Hepatocyte (in vitro differentiated cells): ENCODE results near the gene ZBTB7C. TPM values are rescaled to one million over a fixed set of nuclear protein-coding genes. Genes with fewer than 3 reads are reported as not detected.
A peak's percentile ranks its signal among the peaks of the same experiment; 100 is the strongest.

ENCODE experiments used
- DNase-seq: peaks from one replicate; pipeline ENCODE4 v3.0.0-alpha.2; 2016; ENCODE audit warnings: low spot score
- H2AFZ ChIP-seq: fragments of 200-600 bp; sonication (generic); 2 replicates; pipeline ENCODE4 v1.6.0; 2016; ENCODE audit warnings: antibody characterized with exemption, mild to moderate bottlenecking
- H3K27ac ChIP-seq: fragments of 200-600 bp; sonication (generic); 2 replicates; pipeline ENCODE4 v1.5.1; 2016; ENCODE audit warnings: mild to moderate bottlenecking
- H3K27me3 ChIP-seq: fragments of 200-600 bp; sonication (generic); 2 replicates; pipeline ENCODE4 v1.6.1; 2016
- H3K36me3 ChIP-seq: fragments of 200-600 bp; sonication (generic); replicated peaks from 2 replicates; pipeline ENCODE4 v1.5.1; 2016; ENCODE audit warnings: low read depth; ENCODE audit not compliant: insufficient read depth
- H3K4me1 ChIP-seq: fragments of 200-600 bp; sonication (generic); 2 replicates; pipeline ENCODE4 v1.5.1; 2016; ENCODE audit warnings: mild to moderate bottlenecking, moderate library complexity; ENCODE audit not compliant: insufficient read depth
- H3K4me2 ChIP-seq: fragments of 200-600 bp; sonication (generic); 2 replicates; pipeline ENCODE4 v1.6.0; 2016
- H3K4me3 ChIP-seq: fragments of 200-600 bp; sonication (generic); 2 replicates; pipeline ENCODE4 v1.5.1; 2016; ENCODE audit warnings: mild to moderate bottlenecking
- H3K79me2 ChIP-seq: fragments of 200-600 bp; sonication (generic); 2 replicates; pipeline ENCODE4 v1.6.0; 2017; ENCODE audit warnings: mild to moderate bottlenecking
- H3K9me2 ChIP-seq: fragments of 200-600 bp; sonication (generic); replicated peaks from 2 replicates; pipeline ENCODE4 v1.6.0; 2017; ENCODE audit warnings: mild to moderate bottlenecking; ENCODE audit not compliant: insufficient read depth
- H3K9me3 ChIP-seq: fragments of 200-600 bp; sonication (generic); 2 replicates; pipeline ENCODE4 v1.5.1; 2016; ENCODE audit warnings: low read depth, mild to moderate bottlenecking
- H4K20me1 ChIP-seq: fragments of 200-600 bp; sonication (generic); 2 replicates; pipeline ENCODE4 v1.6.0; 2016; ENCODE audit warnings: mild to moderate bottlenecking; ENCODE audit not compliant: insufficient read depth, poor library complexity, severe bottlenecking
- EZH2 ChIP-seq: fragments of 200-600 bp; sonication (generic); IDR thresholded peaks from 2 replicates; pipeline ENCODE4 v1.6.1; 2016; ENCODE audit warnings: antibody characterized with exemption, mild to moderate bottlenecking, borderline replicate concordance
- EZH2phosphoT487 ChIP-seq: fragments of 200-600 bp; sonication (generic); IDR thresholded peaks from one replicate; pipeline ENCODE4 v1.6.1; 2018; ENCODE audit warnings: antibody characterized with exemption, mild to moderate bottlenecking, low read depth, moderate library complexity; ENCODE audit not compliant: unreplicated experiment, severe bottlenecking
- WGBS: methylation state at CpG from one replicate; pipeline ENCODE4 v1.1.6; 2016; ENCODE audit warnings: low lambda C conversion rate; ENCODE audit errors: missing lambda C conversion rate; 5-methylcytosine and 5-hydroxymethylcytosine counted together
- polyA plus RNA-seq: library from polyadenylated mRNA; unstranded; fragments of >200 nt; fragmentation: Nextera tagmentation; extraction: Ambion mirVana; gene quantifications from 2 replicates; pipeline ENCODE4 v1.2.1, GENCODE V29; 2016
- total RNA-seq: library from RNA; depleted of rRNA; stranded (reverse); fragments of >200 nt; gene quantifications from 2 replicates; pipeline ENCODE4 v1.2.3, GENCODE V29; 2014
- TF ChIP-seq, protein P1 (sequence below): fragments of 200-600 bp; sonication (generic); IDR thresholded peaks from 2 replicates; pipeline ENCODE4 v1.5.1; 2016; ENCODE audit warnings: antibody characterized with exemption, mild to moderate bottlenecking; ENCODE audit not compliant: poor library complexity

The ZBTB7C gene
- total and polyA plus RNA-seq, 2 experiments from 2014 or later: 0.70 to 1.0 TPM

DNA sequence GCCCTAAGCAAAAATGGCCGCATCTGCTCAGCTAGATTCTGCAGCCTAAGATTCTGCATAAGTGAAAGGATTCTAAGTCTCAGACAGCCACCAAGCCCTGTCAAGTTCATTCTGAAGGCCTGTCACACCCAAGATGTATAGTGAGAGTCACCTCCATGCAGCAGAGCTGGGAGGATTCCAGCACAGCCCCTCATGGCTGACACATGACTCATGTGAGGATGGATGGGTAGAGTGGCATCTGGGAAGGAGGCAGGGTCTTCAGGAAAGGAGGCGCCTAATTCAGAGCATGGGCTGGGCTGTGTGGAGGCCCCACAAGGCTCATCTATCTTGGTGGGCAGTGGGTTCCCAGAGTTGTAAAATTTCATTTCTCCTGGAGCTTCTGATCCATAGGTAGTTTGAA, 41.5 kb upstream of the ZBTB7C start:
- no peak overlapping the region for H3K27ac ChIP-seq
- WGBS: 100% methylated on average over 2 of the region's 2 CpGs
- no peak for DNase-seq

DNA sequence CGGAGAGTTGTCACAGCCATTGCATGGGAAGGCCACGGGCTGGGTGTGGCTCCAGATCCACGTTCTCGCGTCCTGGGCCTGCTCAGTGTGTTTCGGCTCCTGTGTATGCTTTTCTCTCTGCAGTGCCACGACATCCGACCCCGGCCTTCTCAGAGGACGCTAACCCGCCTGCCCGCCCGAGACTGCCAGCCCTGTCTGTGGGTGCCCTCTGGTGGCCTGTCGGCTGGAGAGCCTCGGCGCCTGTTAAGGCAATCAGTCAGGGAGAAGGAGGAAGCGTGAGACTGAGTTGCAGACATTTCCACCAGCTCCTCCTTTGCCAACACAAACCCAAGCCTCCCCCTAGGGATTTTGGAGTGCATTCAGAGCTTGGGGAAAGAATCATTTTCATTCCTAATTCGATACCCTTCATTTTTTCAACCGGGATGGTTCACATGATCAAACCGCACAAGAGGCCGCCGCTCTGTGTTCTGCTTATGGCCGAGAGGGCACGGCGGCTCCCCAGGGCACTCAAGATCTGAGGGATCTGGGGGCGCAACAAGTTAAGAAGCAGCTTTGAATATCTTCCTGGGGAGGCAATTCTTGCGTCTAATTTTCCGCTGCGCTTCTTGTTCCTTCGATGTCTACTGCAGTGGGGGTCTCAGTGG, 37.5 kb upstream of the ZBTB7C start:
- no peaks in the 10 kb centered on the region for H3K9me2 ChIP-seq
- 49% methylated on average over 26 of the region's 30 CpGs for WGBS
- H3K27me3 ChIP-seq: no peaks in the 10 kb centered on the region
- TF ChIP-seq EZH2: no peak
- TF ChIP-seq, protein P1, sequence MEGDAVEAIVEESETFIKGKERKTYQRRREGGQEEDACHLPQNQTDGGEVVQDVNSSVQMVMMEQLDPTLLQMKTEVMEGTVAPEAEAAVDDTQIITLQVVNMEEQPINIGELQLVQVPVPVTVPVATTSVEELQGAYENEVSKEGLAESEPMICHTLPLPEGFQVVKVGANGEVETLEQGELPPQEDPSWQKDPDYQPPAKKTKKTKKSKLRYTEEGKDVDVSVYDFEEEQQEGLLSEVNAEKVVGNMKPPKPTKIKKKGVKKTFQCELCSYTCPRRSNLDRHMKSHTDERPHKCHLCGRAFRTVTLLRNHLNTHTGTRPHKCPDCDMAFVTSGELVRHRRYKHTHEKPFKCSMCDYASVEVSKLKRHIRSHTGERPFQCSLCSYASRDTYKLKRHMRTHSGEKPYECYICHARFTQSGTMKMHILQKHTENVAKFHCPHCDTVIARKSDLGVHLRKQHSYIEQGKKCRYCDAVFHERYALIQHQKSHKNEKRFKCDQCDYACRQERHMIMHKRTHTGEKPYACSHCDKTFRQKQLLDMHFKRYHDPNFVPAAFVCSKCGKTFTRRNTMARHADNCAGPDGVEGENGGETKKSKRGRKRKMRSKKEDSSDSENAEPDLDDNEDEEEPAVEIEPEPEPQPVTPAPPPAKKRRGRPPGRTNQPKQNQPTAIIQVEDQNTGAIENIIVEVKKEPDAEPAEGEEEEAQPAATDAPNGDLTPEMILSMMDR: peak; percentile 98
- H3K4me2 ChIP-seq: peak overlapping the region; percentile 61
- H4K20me1 ChIP-seq: no peaks in the 10 kb centered on the region
- no peaks in the 10 kb centered on the region for H3K4me1 ChIP-seq
- no peaks in the 10 kb centered on the region for H3K36me3 ChIP-seq
- no peaks in the 10 kb centered on the region for H3K79me2 ChIP-seq
- peak; percentile 93 for DNase-seq
- peak overlapping the region; percentile 51 for H2AFZ ChIP-seq
- no peaks in the 10 kb centered on the region for H3K9me3 ChIP-seq
- H3K27ac ChIP-seq: no peak overlapping the region
- no peak overlapping the region for H3K4me3 ChIP-seq

More for the DNA sequence above, 41.5 kb upstream of the ZBTB7C start:
- no peaks in the 10 kb centered on the region for H3K27me3 ChIP-seq
- H4K20me1 ChIP-seq: no peaks in the 10 kb centered on the region
- H3K79me2 ChIP-seq: no peaks in the 10 kb centered on the region
- H3K9me2 ChIP-seq: no peaks in the 10 kb centered on the region
- H2AFZ ChIP-seq: no peak overlapping the region
- H3K4me1 ChIP-seq: peaks cover 37% of the 10 kb centered on the region
- no peak overlapping the region for H3K4me3 ChIP-seq
- H3K4me2 ChIP-seq: no peak overlapping the region
- TF ChIP-seq EZH2: no peak
- TF ChIP-seq, protein P1: no peak
- TF ChIP-seq EZH2phosphoT487: no peak
- no peaks in the 10 kb centered on the region for H3K9me3 ChIP-seq
- no peaks in the 10 kb centered on the region for H3K36me3 ChIP-seq

DNA sequence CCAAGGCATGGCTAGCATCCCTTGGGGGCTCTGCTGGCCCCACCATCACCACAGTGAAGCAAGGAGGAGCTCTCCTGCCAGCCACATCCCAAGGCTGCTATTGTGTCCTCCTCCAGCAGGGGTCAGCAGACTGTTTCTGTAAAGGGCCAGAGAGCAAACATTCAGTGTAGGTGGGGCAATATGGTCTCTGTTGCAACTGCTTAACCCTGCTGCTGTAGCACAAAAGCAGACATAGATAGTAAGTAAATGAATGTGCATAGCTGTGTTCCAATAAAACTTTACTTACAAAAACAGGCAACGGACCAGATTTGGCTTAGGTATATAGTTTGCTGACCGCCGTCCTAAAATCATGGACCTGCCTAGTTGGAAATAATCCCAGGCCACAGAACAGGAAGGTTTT, 36.4 kb upstream of the ZBTB7C start:
- no peak overlapping the region for H3K27ac ChIP-seq
- H3K79me2 ChIP-seq: no peaks in the 10 kb centered on the region
- no peaks in the 10 kb centered on the region for H3K36me3 ChIP-seq
- H3K4me2 ChIP-seq: no peak overlapping the region
- H3K4me1 ChIP-seq: no peaks in the 10 kb centered on the region
- H3K4me3 ChIP-seq: no peak overlapping the region
- no peaks in the 10 kb centered on the region for H3K27me3 ChIP-seq
- no peaks in the 10 kb centered on the region for H4K20me1 ChIP-seq
- H3K9me2 ChIP-seq: no peaks in the 10 kb centered on the region
- WGBS: 80% methylated on average over 3 of the region's 3 CpGs
- TF ChIP-seq EZH2phosphoT487 (no peak), EZH2 (no peak)
- TF ChIP-seq, protein P1: peak; percentile 80
- DNase-seq: peak; percentile 90
- H2AFZ ChIP-seq: no peak overlapping the region
- no peaks in the 10 kb centered on the region for H3K9me3 ChIP-seq

DNA sequence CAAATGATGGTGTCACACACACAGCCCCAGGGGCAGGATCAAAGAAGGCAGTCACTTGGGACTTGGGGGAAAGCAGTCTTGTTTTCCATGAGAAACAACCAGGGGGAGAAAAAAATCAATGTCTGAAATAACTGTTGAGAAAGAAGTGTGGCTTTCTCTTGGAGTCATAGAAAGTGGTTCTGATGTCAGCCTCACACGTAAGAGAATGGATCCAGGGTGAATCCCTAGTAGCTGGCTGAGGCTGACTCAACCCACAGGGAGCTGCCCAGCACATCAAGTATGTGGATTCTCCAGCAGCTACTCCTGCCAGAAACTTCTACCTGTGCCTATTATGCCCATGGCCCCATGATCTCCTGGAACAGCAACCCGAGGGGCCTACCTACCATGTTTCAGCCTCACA, 33.6 kb upstream of the ZBTB7C start:
- no peak overlapping the region for H3K4me3 ChIP-seq
- TF ChIP-seq EZH2 (no peak), EZH2phosphoT487 (no peak)
- TF ChIP-seq, protein P1: no peak
- no peaks in the 10 kb centered on the region for H3K4me1 ChIP-seq
- no peak overlapping the region for H3K4me2 ChIP-seq
- 70% methylated on average over 2 of the region's 2 CpGs for WGBS
- H3K9me3 ChIP-seq: no peaks in the 10 kb centered on the region
- no peaks in the 10 kb centered on the region for H3K9me2 ChIP-seq
- DNase-seq: no peak
- no peak overlapping the region for H3K27ac ChIP-seq
- H3K36me3 ChIP-seq: no peaks in the 10 kb centered on the region
- H2AFZ ChIP-seq: no peak overlapping the region
- no peaks in the 10 kb centered on the region for H3K79me2 ChIP-seq
- H4K20me1 ChIP-seq: no peaks in the 10 kb centered on the region
- peaks cover 9% of the 10 kb centered on the region for H3K27me3 ChIP-seq
